Trophoblast cell (in vitro differentiated cells and primary cell): Measurements from ENCODE around the gene PRELID1.

ENCODE experiments used
- DNase-seq, 2 donors: peaks; one replicate each; pipeline ENCODE4 v3.0.0-alpha.2; 2016
- H2AFZ ChIP-seq: 2 replicates; pipeline ENCODE4 v1.6.1; 2013; ENCODE audit warnings: low read length, moderate library complexity, mild to moderate bottlenecking; ENCODE audit not compliant: insufficient read depth, poor library complexity
- H2AK5ac ChIP-seq: 2 replicates; pipeline ENCODE4 v1.6.1; 2013; ENCODE audit warnings: mild to moderate bottlenecking, low read length
- H2BK120ac ChIP-seq: 2 replicates; pipeline ENCODE4 v1.6.1; 2013; ENCODE audit warnings: low read length, mild to moderate bottlenecking, moderate library complexity; ENCODE audit not compliant: insufficient read depth, poor library complexity
- H2BK12ac ChIP-seq: 2 replicates; pipeline ENCODE4 v1.6.1; 2013; ENCODE audit warnings: mild to moderate bottlenecking, low read length, moderate library complexity
- H2BK5ac ChIP-seq: 2 replicates; pipeline ENCODE4 v1.6.1; 2013; ENCODE audit warnings: low read length, low read depth, moderate library complexity, mild to moderate bottlenecking; ENCODE audit not compliant: poor library complexity
- H3K14ac ChIP-seq: 2 replicates; pipeline ENCODE4 v1.6.1; 2013; ENCODE audit warnings: mild to moderate bottlenecking, low read length
- H3K18ac ChIP-seq: 2 replicates; pipeline ENCODE4 v1.6.1; 2013; ENCODE audit warnings: mild to moderate bottlenecking, low read length
- H3K23ac ChIP-seq: 2 replicates; pipeline ENCODE4 v1.6.1; 2013; ENCODE audit warnings: low read length
- H3K27ac ChIP-seq: 2 replicates; pipeline ENCODE4 v1.5.1; 2013; ENCODE audit warnings: low read depth, mild to moderate bottlenecking, inconsistent platforms, low read length, moderate library complexity
- H3K27me3 ChIP-seq: 2 replicates; pipeline ENCODE4 v1.6.1; 2013; ENCODE audit warnings: inconsistent platforms, mild to moderate bottlenecking, low read length, moderate library complexity; ENCODE audit not compliant: insufficient read depth
- H3K36me3 ChIP-seq, 2 experiments: 1 replicate in 1 of 2; 2 replicates in 1 of 2; pipeline ENCODE4 v1.6.1; 2013; ENCODE audit warnings: low read length in 2 of 2, mild to moderate bottlenecking in 2 of 2, moderate library complexity in 1 of 2; ENCODE audit not compliant: insufficient read depth in 2 of 2, control insufficient read depth in 1 of 2
- H3K4ac ChIP-seq: 2 replicates; pipeline ENCODE4 v1.6.1; 2013; ENCODE audit warnings: low read depth, mild to moderate bottlenecking, low read length, moderate library complexity
- H3K4me1 ChIP-seq, 2 experiments: 1 replicate in 1 of 2; 2 replicates in 1 of 2; pipeline ENCODE4 v1.6.1; 2013; ENCODE audit warnings: low read length in 2 of 2, mild to moderate bottlenecking in 2 of 2, moderate library complexity in 1 of 2; ENCODE audit not compliant: insufficient read depth in 2 of 2, control insufficient read depth in 1 of 2
- H3K4me2 ChIP-seq: 2 replicates; pipeline ENCODE4 v1.6.1; 2013; ENCODE audit warnings: inconsistent platforms, mild to moderate bottlenecking, low read length, moderate library complexity
- H3K4me3 ChIP-seq: 2 replicates; pipeline ENCODE4 v1.5.1; 2013; ENCODE audit warnings: mild to moderate bottlenecking, low read depth, low read length, inconsistent platforms
- H3K79me1 ChIP-seq: one replicate; pipeline ENCODE4 v1.6.1; 2013; ENCODE audit warnings: low read length
- H3K79me2 ChIP-seq: 2 replicates; pipeline ENCODE4 v1.6.1; 2013; ENCODE audit warnings: low read length, mild to moderate bottlenecking; ENCODE audit not compliant: control insufficient read depth, insufficient read depth, poor library complexity
- H3K9ac ChIP-seq: 2 replicates; pipeline ENCODE4 v1.6.1; 2013; ENCODE audit warnings: mild to moderate bottlenecking, low read length
- H3K9me3 ChIP-seq: 2 replicates; pipeline ENCODE4 v1.6.1; 2013; ENCODE audit warnings: low read depth, mild to moderate bottlenecking, control low read depth, inconsistent platforms, low read length; ENCODE audit not compliant: insufficient read depth
- H4K12ac ChIP-seq: 2 replicates; pipeline ENCODE4 v1.6.1; 2013; ENCODE audit warnings: low read depth, mild to moderate bottlenecking, low read length, moderate library complexity
- H4K8ac ChIP-seq: 2 replicates; pipeline ENCODE4 v1.6.1; 2013; ENCODE audit warnings: low read depth, mild to moderate bottlenecking, low read length, moderate library complexity
- H4K91ac ChIP-seq: one replicate; pipeline ENCODE4 v1.6.1; 2013; ENCODE audit warnings: low read depth, mild to moderate bottlenecking, low read length, moderate library complexity
- WGBS: extraction: QIAGEN DNeasy Blood & Tissue Kit; methylation state at CpG from one replicate; pipeline ENCODE4 v1.1.7; 2013; ENCODE audit warnings: missing lambda C conversion rate; ENCODE audit not compliant: insufficient read length, insufficient coverage; ENCODE audit errors: extremely low coverage; 5-methylcytosine and 5-hydroxymethylcytosine counted together

The PRELID1 gene

DNA sequence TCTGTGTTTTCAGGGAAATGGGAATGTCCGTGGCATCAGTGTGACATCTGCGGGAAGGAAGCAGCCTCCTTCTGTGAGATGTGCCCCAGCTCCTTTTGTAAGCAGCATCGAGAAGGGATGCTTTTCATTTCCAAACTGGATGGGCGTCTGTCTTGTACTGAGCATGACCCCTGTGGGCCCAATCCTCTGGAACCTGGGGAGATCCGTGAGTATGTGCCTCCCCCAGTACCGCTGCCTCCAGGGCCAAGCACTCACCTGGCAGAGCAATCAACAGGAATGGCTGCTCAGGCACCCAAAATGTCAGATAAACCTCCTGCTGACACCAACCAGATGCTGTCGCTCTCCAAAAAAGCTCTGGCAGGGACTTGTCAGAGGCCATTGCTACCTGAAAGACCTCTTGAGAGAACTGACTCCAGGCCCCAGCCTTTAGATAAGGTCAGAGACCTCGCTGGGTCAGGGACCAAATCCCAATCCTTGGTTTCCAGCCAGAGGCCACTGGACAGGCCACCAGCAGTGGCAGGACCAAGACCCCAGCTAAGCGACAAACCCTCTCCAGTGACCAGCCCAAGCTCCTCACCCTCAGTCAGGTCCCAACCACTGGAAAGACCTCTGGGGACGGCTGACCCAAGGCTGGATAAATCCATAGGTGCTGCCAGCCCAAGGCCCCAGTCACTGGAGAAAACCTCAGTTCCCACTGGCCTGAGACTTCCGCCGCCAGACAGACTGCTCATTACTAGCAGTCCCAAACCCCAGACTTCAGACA is 9.6 kb upstream of the PRELID1 start:
- Histone ChIP-seq H3K4me1 (no peaks in the 10 kb centered on the region), H3K23ac (no peak overlapping the region), H3K4me2 (no peak overlapping the region), H3K27ac (no peak overlapping the region), H3K27me3 (no peaks in the 10 kb centered on the region), H2BK5ac (no peak overlapping the region), H4K91ac (no peak overlapping the region), H3K79me2 (no peaks in the 10 kb centered on the region), H3K9ac (no peak overlapping the region), H3K9me3 (no peaks in the 10 kb centered on the region), H2BK120ac (no peak overlapping the region), H2AFZ (no peak overlapping the region), H2AK5ac (no peak overlapping the region), H3K4ac (no peak overlapping the region), H4K12ac (no peak overlapping the region), H3K79me1 (no peaks in the 10 kb centered on the region), H3K36me3 (peaks cover 36 to 59% of the 10 kb centered on the region in 2 experiments), H3K4me3 (no peak overlapping the region), H3K14ac (no peak overlapping the region), H2BK12ac (no peak overlapping the region), H4K8ac (no peak overlapping the region), H3K18ac (no peak overlapping the region)
- WGBS = no CpG with 5 or more reads among the region's 12 CpGs
- no peak for DNase-seq

GRCh38 chr5:177294632-177295031 is 9.0 kb upstream of the PRELID1 start:
- Histone ChIP-seq H2BK120ac (no peak overlapping the region), H3K27me3 (no peaks in the 10 kb centered on the region), H3K14ac (no peak overlapping the region), H3K4me2 (no peak overlapping the region), H3K79me1 (no peaks in the 10 kb centered on the region), H3K9me3 (no peaks in the 10 kb centered on the region), H2AK5ac (no peak overlapping the region), H3K4ac (no peak overlapping the region), H3K4me3 (no peak overlapping the region), H3K23ac (no peak overlapping the region), H4K8ac (no peak overlapping the region), H2BK12ac (no peak overlapping the region), H3K36me3 (peaks cover 37 to 57% of the 10 kb centered on the region in 2 experiments), H4K12ac (no peak overlapping the region), H2AFZ (no peak overlapping the region), H2BK5ac (no peak overlapping the region), H3K4me1 (peaks cover 0 to 1% of the 10 kb centered on the region in 2 experiments), H3K79me2 (no peaks in the 10 kb centered on the region), H3K9ac (no peak overlapping the region), H3K18ac (no peak overlapping the region), H4K91ac (no peak overlapping the region), H3K27ac (no peak overlapping the region)
- no peak for DNase-seq
- WGBS = no CpG with 5 or more reads among the region's 3 CpGs

GRCh38 chr5:177295924-177296323 is 7.7 kb upstream of the PRELID1 start:
- H3K14ac ChIP-seq = no peak overlapping the region
- H4K8ac ChIP-seq = no peak overlapping the region
- no peak overlapping the region for H3K18ac ChIP-seq
- WGBS = no CpG with 5 or more reads among the region's 9 CpGs
- H3K23ac ChIP-seq = no peak overlapping the region
- peaks cover 37 to 55% of the 10 kb centered on the region in 2 experiments for H3K36me3 ChIP-seq
- peaks cover 2 to 10% of the 10 kb centered on the region in 2 experiments for H3K4me1 ChIP-seq
- H2AK5ac ChIP-seq = no peak overlapping the region
- H3K79me1 ChIP-seq = no peaks in the 10 kb centered on the region
- H3K9ac ChIP-seq = no peak overlapping the region
- no peak overlapping the region for H2BK5ac ChIP-seq
- no peak overlapping the region for H3K27ac ChIP-seq
- H3K79me2 ChIP-seq = no peaks in the 10 kb centered on the region
- no peak overlapping the region for H3K4me3 ChIP-seq
- no peaks in the 10 kb centered on the region for H3K9me3 ChIP-seq
- no peak overlapping the region for H2AFZ ChIP-seq
- no peak overlapping the region for H3K4me2 ChIP-seq
- no peak overlapping the region for H4K12ac ChIP-seq
- H4K91ac ChIP-seq = no peak overlapping the region
- no peaks in the 10 kb centered on the region for H3K27me3 ChIP-seq
- H3K4ac ChIP-seq = no peak overlapping the region
- H2BK120ac ChIP-seq = no peak overlapping the region
- no peak overlapping the region for H2BK12ac ChIP-seq
- DNase-seq = no peak

DNA sequence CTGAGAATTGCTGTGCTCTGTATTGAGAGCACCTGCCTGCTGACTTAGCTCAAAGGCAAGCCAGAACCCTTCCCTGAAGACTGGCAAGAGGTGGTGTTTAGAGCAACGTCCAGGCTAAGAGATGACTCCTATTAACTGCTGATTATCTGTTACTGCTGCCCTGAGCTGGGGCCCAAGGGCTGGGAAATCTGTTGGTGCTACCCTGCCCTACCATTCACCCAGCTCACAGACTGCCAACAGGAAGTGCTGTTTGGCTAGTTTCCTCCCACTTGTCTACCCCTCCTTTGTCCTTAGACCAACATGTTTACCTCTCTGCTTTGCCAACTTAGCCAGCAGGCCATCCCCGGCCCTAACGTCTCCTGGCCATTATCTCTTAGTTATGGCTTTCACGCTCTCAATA is 7.0 kb upstream of the PRELID1 start:
- Histone ChIP-seq H3K4me2 (no peak overlapping the region), H3K9me3 (no peaks in the 10 kb centered on the region), H3K4ac (no peak overlapping the region), H2AK5ac (no peak overlapping the region), H4K8ac (no peak overlapping the region), H3K79me2 (no peaks in the 10 kb centered on the region), H3K27ac (no peak overlapping the region), H3K4me3 (no peak overlapping the region), H3K79me1 (no peaks in the 10 kb centered on the region), H3K4me1 (peaks cover 6 to 17% of the 10 kb centered on the region in 2 experiments), H3K36me3 (peaks cover 37 to 55% of the 10 kb centered on the region in 2 experiments), H3K23ac (no peak overlapping the region), H4K91ac (no peak overlapping the region), H2AFZ (no peak overlapping the region), H3K27me3 (no peaks in the 10 kb centered on the region), H3K14ac (no peak overlapping the region), H2BK5ac (no peak overlapping the region), H2BK120ac (no peak overlapping the region), H4K12ac (peak overlapping the region; percentile 26), H2BK12ac (no peak overlapping the region), H3K18ac (no peak overlapping the region), H3K9ac (no peak overlapping the region)
- WGBS = no CpG with 5 or more reads among the region's 4 CpGs
- no peak for DNase-seq
